Epithelial cell of proximal tubule (primary cell): ENCODE measurements around the gene ZNF470. TPM values are rescaled to one million over a fixed set of nuclear protein-coding genes. Genes with fewer than 3 reads are reported as not detected.

Source experiments
- DNase-seq: peaks from one replicate; pipeline ENCODE4 v3.0.0-alpha.2; 2011; ENCODE audit warnings: low read depth
- H3K4me3 ChIP-seq: 2 replicates; pipeline ENCODE4 v1.5.1; 2011; ENCODE audit warnings: low read depth, mild to moderate bottlenecking, low read length
- total RNA-seq: library from RNA; depleted of rRNA; stranded (reverse); fragments of >200 nt; gene quantifications from 2 replicates; pipeline ENCODE4 v1.2.3, GENCODE V29; 2015
- TF ChIP-seq, protein P1 (sequence below): conservative IDR thresholded peaks from 2 replicates; pipeline ENCODE4 v1.5.1; 2012; ENCODE audit warnings: low read depth, mild to moderate bottlenecking, low read length

ZNF470 gene
- total RNA-seq, 1 donor from 2014 or later: 3.1 TPM

DNA sequence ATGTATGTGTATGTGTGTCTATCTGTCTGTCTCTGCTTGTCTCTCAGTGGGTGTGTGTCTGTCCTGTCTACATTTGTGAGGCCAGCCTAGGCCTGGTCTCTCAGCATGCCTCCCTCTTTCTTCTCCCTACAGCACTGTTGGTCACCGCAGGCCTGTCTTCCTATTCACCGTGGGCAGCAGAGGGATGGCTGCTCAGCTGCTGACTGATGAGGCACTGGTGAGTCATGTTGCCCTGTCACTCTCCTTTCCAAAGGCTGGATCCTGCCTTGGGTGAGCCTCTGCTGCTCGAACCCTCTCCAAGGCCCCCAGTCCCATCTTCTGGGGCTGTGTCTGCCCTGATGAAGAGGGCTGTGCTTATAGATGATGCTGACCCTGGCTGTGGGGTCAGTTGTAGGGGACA is 34.1 kb downstream of the ZNF470 start:
- DNase-seq: no peak
- TF ChIP-seq, protein P1, sequence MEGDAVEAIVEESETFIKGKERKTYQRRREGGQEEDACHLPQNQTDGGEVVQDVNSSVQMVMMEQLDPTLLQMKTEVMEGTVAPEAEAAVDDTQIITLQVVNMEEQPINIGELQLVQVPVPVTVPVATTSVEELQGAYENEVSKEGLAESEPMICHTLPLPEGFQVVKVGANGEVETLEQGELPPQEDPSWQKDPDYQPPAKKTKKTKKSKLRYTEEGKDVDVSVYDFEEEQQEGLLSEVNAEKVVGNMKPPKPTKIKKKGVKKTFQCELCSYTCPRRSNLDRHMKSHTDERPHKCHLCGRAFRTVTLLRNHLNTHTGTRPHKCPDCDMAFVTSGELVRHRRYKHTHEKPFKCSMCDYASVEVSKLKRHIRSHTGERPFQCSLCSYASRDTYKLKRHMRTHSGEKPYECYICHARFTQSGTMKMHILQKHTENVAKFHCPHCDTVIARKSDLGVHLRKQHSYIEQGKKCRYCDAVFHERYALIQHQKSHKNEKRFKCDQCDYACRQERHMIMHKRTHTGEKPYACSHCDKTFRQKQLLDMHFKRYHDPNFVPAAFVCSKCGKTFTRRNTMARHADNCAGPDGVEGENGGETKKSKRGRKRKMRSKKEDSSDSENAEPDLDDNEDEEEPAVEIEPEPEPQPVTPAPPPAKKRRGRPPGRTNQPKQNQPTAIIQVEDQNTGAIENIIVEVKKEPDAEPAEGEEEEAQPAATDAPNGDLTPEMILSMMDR: no peak

DNA sequence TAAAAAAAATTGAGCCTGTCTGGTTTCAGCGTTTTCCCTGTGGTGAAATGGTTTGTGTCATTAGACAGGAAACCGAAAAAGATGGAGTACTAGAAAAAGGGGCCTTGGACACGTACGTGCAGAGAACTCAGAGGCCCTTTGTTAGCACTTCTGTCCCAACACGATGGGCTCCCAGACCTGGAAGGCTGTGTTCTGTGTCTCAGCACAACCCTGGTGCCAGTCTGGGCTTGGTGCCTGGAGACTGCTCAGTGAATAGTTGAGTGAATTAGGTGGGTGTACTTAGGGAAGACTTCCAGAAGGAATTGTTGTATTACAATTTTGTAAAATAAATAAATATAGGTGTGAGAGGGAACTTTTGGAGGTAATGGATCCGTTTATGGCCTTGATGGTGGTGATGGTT is 36.6 kb downstream of the ZNF470 start:
- H3K4me3 ChIP-seq: no peak overlapping the region
- DNase-seq: no peak
- TF ChIP-seq, protein P1: no peak

More for the DNA sequence above, 34.1 kb downstream of the ZNF470 start:
- H3K4me3 ChIP-seq: no peak overlapping the region

DNA sequence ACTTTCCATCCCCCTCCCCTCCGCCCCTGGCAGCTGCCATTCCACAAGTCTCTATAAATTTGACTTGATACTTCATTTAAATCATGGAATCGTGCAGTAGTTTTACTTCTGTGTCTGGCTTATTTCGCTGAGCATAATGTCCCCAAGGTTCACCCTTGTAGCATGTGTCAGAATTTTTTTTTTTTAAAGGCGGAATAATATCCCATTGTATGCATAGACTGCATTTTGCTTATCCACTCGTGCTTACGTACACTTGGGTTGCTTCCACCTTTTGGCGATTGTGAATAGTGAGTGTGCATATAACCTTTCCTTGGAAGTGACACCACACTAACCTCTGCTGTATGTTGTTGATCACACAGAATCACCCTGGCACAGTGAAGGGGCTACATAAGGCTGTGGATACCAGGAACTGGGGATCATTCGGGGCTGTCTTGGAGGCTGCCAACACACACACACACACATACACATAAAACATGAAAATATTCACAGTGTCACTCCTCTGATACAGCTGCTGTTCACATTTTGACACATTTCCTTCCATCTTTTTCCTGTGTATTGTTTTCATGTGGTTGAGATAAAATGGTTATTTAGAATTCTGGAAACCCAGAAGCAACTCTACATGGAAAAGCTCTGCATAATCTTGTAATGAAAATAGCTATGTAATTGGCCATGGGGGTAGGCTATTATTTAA is 41.2 kb downstream of the ZNF470 start:
- TF ChIP-seq, protein P1: no peak
- H3K4me3 ChIP-seq: no peak overlapping the region
- DNase-seq: no peak

DNA sequence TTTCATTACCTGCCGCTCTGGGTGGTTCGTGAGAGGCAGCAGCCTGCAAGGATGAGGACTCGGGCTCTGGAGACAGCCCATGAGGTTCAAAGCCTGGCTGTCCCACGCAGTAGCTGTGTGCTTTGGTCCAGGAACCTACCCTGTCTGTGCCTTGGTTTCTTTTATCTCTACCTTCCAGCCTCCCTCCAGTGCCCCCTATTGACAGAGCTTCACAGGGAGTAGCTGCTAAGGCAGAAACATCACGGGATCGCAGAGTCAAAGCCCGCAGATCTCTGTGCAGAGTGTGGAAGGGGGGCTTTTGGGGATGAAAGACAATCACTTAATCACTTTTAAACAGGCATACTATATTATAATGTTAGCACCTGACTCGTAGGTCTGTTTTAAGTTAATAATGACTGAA is 44.0 kb downstream of the ZNF470 start:
- no peak for DNase-seq
- TF ChIP-seq, protein P1: no peak
- no peak overlapping the region for H3K4me3 ChIP-seq

DNA sequence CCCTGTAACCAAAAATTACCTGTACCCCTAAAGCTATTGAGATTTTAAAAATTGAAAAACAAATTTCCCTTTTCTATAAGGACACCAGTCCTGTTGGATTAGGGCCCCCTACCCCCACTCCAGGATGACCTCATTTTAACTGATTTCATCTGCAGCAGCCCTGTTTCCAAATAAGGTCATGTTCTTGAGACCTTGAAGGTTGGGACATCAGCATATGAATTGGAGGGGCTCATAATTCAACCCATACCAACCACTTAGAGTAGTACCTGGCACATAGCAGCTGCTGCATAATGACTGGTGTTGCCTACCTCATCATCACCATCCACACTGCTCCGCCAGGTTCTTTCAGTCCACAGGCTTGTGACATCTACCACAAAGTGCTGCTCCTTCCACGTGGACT is 45.5 kb downstream of the ZNF470 start:
- TF ChIP-seq, protein P1: no peak
- DNase-seq: no peak
- no peak overlapping the region for H3K4me3 ChIP-seq

DNA sequence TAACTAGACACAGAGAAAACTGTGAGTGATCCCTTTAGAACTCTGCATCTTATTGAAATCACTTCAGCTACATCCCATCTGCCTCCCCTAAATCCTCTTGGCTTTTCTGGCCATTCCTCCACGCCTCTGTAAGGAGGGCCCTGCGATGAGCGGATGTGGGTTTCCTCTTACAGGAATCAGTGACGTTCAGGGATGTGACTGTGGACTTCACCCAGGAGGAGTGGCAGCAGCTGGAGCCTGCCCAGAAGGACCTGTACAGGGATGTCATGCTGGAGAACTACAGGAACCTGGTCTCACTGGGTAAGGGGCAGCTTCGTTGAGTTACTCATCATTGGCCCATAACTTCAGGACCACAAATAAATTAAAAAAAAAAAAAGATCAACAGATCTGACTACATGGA is 46.4 kb downstream of the ZNF470 start:
- no peak overlapping the region for H3K4me3 ChIP-seq
- TF ChIP-seq, protein P1: no peak
- DNase-seq: no peak

DNA sequence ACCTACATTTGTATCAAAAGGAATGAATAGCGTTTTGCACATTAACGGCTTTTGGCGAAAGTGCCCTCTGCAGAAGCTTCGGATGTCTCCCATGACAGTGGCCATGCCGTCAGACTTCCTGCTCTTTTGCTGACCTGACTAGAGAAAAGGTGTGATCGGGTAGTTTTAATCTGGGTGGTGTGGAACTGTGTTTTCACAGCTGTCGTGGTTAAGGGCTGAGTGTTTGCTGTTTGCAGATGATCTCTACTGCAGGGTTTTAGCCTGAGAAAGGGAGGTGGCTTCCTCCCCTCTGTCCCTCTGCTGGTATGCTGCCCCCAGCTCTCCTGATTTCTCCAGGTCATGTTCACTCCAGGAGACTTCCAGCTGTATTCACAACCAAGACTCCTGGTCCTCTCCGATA is 50.3 kb downstream of the ZNF470 start:
- H3K4me3 ChIP-seq: no peak overlapping the region
- no peak for DNase-seq
- TF ChIP-seq, protein P1: no peak
